ENCODE measurements around the gene PTTG2.
"Not testable (repeated sequence)": the region's sequence is repeated elsewhere in the genome, so short reads cannot be mapped to it uniquely, and the experiment has no call there.

Gene PTTG2

GRCh38 chr4:37956941-37957340 lies 3.3 kb upstream of the PTTG2 start:
- DNase-seq (ENCODE audit: low read depth) = no peak

DNA sequence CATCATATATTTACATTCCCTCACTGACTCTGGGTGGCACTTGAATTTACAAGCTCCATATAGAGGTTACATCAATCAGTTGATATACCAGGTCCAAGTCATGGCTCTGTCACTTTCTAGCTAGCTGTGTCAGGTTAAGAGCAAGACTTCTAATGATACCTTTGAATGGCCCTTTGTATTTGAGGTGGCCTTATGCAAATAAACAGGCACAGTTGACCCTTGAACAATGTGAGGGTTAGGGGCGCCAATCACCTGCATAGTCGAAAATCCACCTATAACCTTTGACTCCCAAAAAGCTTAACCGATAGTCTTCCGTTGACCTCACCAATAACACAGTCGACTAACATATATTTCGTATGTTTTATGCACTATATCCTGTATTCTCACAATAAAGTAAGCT lies 1.3 kb upstream of the PTTG2 start:
- DNase-seq (ENCODE audit: low read depth) = no peak

- DNase-seq (ENCODE audit: low read depth) = no peak
Observed at GRCh38 chr4:37960679-37961450, 667 bp downstream of the PTTG2 start.

DNA sequence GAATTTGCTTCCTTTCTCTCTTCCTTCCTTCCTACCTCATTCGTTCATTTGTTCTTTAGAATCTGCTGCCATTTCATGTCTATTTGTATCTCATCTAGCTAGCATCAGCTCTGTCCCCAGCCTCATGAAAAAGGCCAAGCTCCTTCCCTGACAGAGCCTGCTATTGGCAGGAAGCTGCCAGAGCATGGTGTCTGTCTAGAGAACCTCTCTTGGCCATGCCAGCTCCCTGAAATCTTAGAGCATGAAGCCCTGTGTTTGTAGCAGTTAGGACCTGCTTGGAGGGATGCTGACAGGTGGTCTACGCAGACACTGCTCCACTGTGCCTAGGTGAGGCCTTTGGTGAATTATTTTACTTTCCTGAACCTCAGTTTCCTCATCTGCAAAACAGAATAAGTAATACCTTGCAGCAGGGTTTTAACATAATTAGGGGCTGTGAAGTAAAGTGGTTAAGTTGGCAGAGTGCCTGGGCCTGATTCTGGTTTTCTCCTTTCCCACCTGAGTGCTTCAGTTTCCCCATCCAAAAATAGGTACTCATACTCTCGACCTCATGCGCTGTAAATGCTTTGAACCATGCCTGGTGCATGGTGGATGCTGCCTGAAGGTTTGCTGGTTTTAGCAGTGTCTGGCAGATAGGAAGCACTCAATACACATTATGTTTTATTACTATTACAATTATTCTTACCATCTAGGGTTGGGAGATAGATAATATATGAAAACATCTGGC lies 4.7 kb downstream of the PTTG2 start:
- no peak for DNase-seq (ENCODE audit: low read depth)

- DNase-seq (ENCODE audit: low read depth) = no peak
Observed at GRCh38 chr4:37966044-37966443, 5.8 kb downstream of the PTTG2 start.

DNA sequence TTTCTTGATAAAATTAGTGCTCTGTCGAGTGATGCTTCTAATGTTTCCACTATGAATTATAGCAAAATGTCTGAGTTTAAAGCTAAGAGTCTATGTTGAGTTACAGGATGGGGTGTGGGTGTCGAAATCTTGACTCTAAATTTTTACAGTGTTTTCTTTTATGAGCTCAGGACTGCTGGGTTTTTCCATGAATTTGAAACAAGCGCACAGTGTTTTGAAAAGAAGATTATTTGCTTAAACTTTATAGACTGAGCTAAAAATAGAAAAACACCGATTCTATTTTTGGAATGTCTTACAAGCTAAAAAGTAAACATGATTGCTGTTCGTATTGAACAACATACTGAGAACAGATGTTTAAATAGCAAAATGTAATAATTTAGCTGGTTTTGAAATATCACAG lies 7.5 kb downstream of the PTTG2 start:
- DNase-seq (ENCODE audit: low read depth) = no peak

DNA sequence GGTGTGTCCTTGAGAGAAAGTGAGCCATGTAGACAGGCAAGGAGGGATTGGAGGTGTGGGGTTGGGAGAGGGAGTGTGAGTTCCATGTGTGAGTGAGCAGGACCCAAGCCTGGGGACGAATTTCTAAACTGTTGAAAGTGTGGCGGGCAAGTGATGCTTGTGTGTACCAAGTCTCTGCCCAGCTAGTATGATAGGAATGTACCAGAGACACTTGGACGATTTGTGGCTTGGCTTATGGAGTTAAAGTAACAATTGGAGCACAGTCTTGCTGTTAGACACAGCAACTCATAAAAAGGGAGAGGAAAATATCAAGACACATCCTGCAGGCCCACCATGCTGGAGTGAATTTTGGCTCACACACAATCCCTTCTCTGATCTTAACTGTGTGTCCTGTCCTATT lies 8.5 kb downstream of the PTTG2 start:
- DNase-seq (ENCODE audit: low read depth) = no peak

GRCh38 chr4:37970702-37971101 lies 10.5 kb downstream of the PTTG2 start:
- peak; percentile 37 for DNase-seq (ENCODE audit: low read depth)

GRCh38 chr4:37971202-37971601 lies 11.0 kb downstream of the PTTG2 start:
- no peak for DNase-seq (ENCODE audit: low read depth)

DNA sequence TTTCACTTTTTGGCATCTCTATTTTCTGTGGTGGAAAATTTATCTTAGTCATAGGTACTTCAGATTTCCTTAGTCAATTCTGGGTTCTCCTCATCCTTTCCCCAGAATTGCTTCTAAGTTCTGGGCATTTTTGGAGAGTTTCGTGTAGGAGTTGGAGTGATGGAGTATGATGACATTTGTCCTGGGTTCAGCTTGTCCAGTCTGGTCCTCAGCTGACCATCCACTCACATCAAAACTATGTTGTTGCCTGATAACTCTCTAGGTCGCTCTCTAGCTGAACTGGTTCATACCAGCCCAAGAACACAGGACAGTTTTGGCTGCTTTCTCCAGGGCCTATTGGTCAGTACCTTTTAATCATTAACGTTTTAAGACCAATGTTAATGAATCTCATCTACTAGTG lies 13.2 kb downstream of the PTTG2 start:
- no peak for DNase-seq (ENCODE audit: low read depth)

- DNase-seq (ENCODE audit: low read depth) = not testable (repeated sequence)
Observed at GRCh38 chr4:37975321-37975822, 15.2 kb downstream of the PTTG2 start.

GRCh38 chr4:37976507-37976906 lies 16.3 kb downstream of the PTTG2 start:
- no peak for DNase-seq (ENCODE audit: low read depth)

- DNase-seq (ENCODE audit: low read depth) = peak; percentile 74
Observed at GRCh38 chr4:37976991-37977470, 16.8 kb downstream of the PTTG2 start.

- DNase-seq (ENCODE audit: low read depth) = peak; percentile 58
Observed at GRCh38 chr4:37977471-37978247, 17.5 kb downstream of the PTTG2 start.

- DNase-seq (ENCODE audit: low read depth) = no peak
Observed at GRCh38 chr4:37978248-37978924, 18.2 kb downstream of the PTTG2 start.

GRCh38 chr4:37980246-37980645 lies 20.0 kb downstream of the PTTG2 start:
- DNase-seq (ENCODE audit: low read depth) = no peak

GRCh38 chr4:37981425-37981824 lies 21.2 kb downstream of the PTTG2 start:
- DNase-seq (ENCODE audit: low read depth) = no peak

GRCh38 chr4:37981844-37982720 lies 21.9 kb downstream of the PTTG2 start:
- DNase-seq (ENCODE audit: low read depth) = no peak

DNA sequence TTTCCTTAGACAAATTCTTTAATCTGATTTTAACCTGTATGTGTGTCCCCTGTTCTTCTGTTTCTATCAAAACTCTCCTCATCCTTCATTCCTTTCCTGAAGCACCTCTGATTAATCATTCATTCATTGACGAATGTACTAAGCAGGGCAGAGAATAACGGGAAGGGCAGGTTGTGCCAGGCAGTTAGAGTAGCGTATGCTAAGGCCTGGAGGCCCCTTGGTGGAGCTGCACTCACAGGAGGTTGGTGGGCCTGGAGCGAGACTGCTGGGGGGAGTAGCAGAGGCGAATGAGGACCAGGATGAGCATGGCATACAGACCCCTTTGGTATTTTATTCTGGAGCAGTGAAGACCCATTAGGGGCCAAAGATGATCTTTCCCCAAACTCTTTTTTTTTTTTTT lies 22.5 kb downstream of the PTTG2 start:
- DNase-seq (ENCODE audit: low read depth) = no peak

DNA sequence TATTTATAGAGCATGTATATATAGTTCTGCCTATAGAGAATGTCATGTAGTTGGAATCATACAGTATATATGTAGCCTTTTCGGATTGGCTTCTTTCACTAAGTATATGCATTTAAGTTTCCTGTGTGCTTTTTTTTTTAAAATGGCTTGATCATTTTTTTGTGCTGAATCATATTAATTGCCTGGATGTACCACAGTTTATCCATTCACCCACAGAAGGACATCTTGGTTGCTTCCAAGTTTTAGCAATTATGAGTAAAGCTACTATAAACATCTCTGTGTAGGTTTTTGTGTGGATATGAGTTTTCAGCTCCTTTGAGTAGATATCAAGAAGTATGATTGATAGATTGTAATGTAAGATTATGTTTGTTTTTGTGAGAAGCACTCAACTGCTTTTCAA lies 23.8 kb downstream of the PTTG2 start:
- no peak for DNase-seq (ENCODE audit: low read depth)

Measured in T follicular helper cell (primary cell).